Measurements from ENCODE around the gene TMEM255A. TPM values are rescaled to one million over a fixed set of nuclear protein-coding genes. Genes with fewer than 3 reads are reported as not detected.

TMEM255A gene
- total and polyA plus RNA-seq, 2 of the 4 experiments (the other 2 are of a cell fraction): 0.03 TPM; not detected in 1

DNA sequence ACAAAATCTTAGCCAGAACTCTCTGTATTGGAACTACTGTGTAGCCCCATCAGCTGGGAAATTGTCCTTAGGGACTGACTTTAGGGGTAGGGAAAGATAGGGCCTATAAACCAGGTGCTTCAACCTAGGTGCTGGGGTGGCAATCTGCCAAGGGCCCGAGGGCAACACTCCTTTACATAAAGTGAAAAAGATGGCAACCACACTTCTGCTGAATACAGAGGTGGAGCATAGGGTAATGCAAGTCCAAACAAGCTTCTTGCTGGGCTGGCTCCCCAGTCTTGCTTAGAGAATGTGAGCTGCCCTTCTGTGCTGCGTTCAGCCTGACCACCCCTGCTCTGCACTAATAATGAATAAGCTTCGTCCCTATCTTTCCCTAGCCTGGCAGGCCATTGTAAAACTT is 50.9 kb downstream of the TMEM255A start (continued):
- TF ChIP-seq, protein P1, sequence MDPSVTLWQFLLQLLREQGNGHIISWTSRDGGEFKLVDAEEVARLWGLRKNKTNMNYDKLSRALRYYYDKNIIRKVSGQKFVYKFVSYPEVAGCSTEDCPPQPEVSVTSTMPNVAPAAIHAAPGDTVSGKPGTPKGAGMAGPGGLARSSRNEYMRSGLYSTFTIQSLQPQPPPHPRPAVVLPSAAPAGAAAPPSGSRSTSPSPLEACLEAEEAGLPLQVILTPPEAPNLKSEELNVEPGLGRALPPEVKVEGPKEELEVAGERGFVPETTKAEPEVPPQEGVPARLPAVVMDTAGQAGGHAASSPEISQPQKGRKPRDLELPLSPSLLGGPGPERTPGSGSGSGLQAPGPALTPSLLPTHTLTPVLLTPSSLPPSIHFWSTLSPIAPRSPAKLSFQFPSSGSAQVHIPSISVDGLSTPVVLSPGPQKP (IDR thresholded peaks at IDR 0.05; ENCODE audit: borderline replicate concordance, low read depth, low read length): no peak
- TF ChIP-seq RCOR1 (IDR thresholded peaks at IDR 0.05; ENCODE audit: insufficient replicate concordance, low read length) (no peak), RFX5 (IDR thresholded peaks at IDR 0.05; ENCODE audit: low read depth, low read length) (no peak), FOS (IDR thresholded peaks at IDR 0.05; ENCODE audit: low read depth, low read length) (no peak)

DNA sequence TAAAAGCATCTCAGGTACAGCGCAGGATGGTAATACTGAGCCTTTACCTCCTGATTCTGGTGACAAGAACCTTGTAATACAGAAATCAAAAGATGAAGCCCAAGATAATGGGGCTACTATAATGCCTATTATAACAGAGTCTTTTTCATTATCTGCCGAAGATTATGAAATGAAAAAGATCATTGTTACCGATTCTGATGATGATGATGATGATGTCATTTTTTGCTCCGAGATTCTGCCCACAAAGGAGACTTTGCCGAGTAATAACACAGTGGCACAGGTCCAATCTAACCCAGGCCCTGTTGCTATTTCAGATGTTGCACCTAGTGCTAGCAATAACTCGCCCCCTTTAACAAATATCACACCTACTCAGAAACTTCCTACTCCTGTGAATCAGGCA is 57.5 kb downstream of the TMEM255A start:
- ATAC-seq (ENCODE audit: low read depth): no peak
- Histone ChIP-seq H3K4me1 (ENCODE audit: control insufficient read depth, insufficient read depth, low read length) (no peaks in the 10 kb centered on the region), H3K14ac (replicated peaks; ENCODE audit: low read depth, low read length) (no peak overlapping the region), H2AK5ac (ENCODE audit: low read depth, low read length) (no peak overlapping the region), H2BK120ac (ENCODE audit: low read depth, low read length) (no peak overlapping the region), H3K18ac (ENCODE audit: low read depth, low read length) (no peak overlapping the region), H3K79me1 (ENCODE audit: low read depth in 1 of 2, low read length in 2 of 2) (peaks cover 6% of the 10 kb centered on the region in 2 experiments; a peak in 2 of 4 replicates), H2BK20ac (ENCODE audit: low read depth, low read length) (no peak overlapping the region), H3K27me3 (ENCODE audit: control insufficient read depth, insufficient read depth, low read length) (no peaks in the 10 kb centered on the region), H4K20me1 (ENCODE audit: insufficient read depth, low read length) (no peaks in the 10 kb centered on the region; the same call in 1 of the 2 replicates), H4K5ac (ENCODE audit: low read depth, low read length) (no peak overlapping the region), H2AFZ (replicated peaks; ENCODE audit: low read length, poor library complexity) (no peak overlapping the region), H3K9me1 (ENCODE audit: insufficient read depth, low read length) (no peaks in the 10 kb centered on the region), H3K27ac (ENCODE audit: insufficient read depth, low read length) (no peak overlapping the region), H3K4me3 (ENCODE audit: insufficient read depth, low read depth, low read length) (no peak overlapping the region), H2BK5ac (ENCODE audit: low read depth, low read length, poor library complexity, severe bottlenecking) (no peak overlapping the region), H3K9ac (ENCODE audit: low read depth, low read length) (no peak overlapping the region), H3K9me3 (ENCODE audit: control insufficient read depth, insufficient read depth, low read length) (no peaks in the 10 kb centered on the region), H3K4ac (ENCODE audit: low read depth, low read length) (no peak overlapping the region), H3K56ac (ENCODE audit: extremely low read depth, insufficient read depth, low read length) (no peak overlapping the region), H3K23ac (ENCODE audit: low read depth, low read length) (no peak overlapping the region), H2BK15ac (ENCODE audit: low read depth, low read length) (no peak overlapping the region), H3K36me3 (ENCODE audit: control insufficient read depth, insufficient read depth, low read length) (peaks cover 3% of the 10 kb centered on the region; the same call in 1 of the 2 replicates), H3K4me2 (ENCODE audit: low read depth, low read length) (no peak overlapping the region), H4K8ac (ENCODE audit: low read depth in 2 of 2, low read length in 2 of 2) (no peak overlapping the region), H4K91ac (ENCODE audit: insufficient read depth, low read depth, low read length) (no peak overlapping the region), H2AK9ac (replicated peaks; ENCODE audit: low read depth, low read length, poor library complexity) (no peak overlapping the region)
- POLR2A ChIA-PET (ENCODE audit: unreplicated experiment): interaction anchor here (0.8 kb wide), 1 partner anchor 19 kb away, joined by 9 read pairs; no protein-coding TSS in a partner anchor
- DNase-seq: no peak
- TF ChIP-seq MAFK (IDR thresholded peaks at IDR 0.05; ENCODE audit: low read depth, low read length) (no peak), RFX5 (IDR thresholded peaks at IDR 0.05; ENCODE audit: low read depth, low read length) (no peak)
- in situ Hi-C loops (cut with MboI; ENCODE audit: low sequenced_read_pairs) (no loop called here), intact Hi-C loops (cut with micrococcal nuclease) (loop anchor here (5.0 kb wide), 1 partner anchor 214 kb away; the partner anchor contains the start of gene LAMP2), dilution Hi-C loops (cut with HindIII; ENCODE audit: low sequenced_read_pairs, unreplicated experiment) (no loop called here)
- CTCF ChIA-PET: no interaction called here
- no TSS peak for BruUV-seq (replicated peaks)
- no CpG with 5 or more reads among the region's 6 CpGs for whole genome bisulfite sequencing, 2 experiments (ENCODE audit: extremely low coverage in 2 of 2, insufficient read length in 1 of 2)
